ENCODE results near the gene ACOD1. TPM values are rescaled to one million over a fixed set of nuclear protein-coding genes. Genes with fewer than 3 reads are reported as not detected.
"Not testable (repeated sequence)": the region's sequence is repeated elsewhere in the genome, so short reads cannot be mapped to it uniquely, and the experiment has no call there.

ACOD1 gene
- total RNA-seq, 4 donors from 2014 or later = not detected

DNA sequence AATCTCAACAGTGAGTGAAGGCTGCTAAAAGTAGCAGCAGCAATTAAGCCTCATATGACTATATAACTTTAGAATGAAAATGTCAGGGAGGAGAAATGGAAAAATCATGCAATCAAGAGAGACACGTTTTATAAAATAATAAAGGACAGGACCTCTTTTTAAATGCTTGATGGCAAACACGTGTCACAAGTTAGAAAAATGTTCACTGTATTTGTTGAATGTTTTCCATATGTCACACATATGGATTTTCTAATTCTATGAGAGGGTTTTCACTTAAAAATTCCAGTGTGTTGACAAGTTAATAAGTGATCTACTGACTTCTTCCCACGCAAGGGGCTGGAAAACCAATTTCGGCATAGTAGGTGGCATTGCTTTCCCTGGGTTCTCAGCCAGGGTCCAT is 34.4 kb upstream of the ACOD1 start:
- WGBS, 2 donors = 76 to 81% methylated on average over 4 of the region's 4 CpGs
- Histone ChIP-seq H3K4me3 (no peak overlapping the region), H3K36me3 (no peaks in the 10 kb centered on the region), H3K27me3 (no peaks in the 10 kb centered on the region), H3K9me3 (no peaks in the 10 kb centered on the region), H3K4me1 (peaks cover 3 to 17% (median 6%) of the 10 kb centered on the region in 3 donors), H3K27ac (no peak overlapping the region)
- DNase-seq = no peak
- intact Hi-C loops (cut with DNase I) = no loop called here
- TF ChIP-seq, protein P1, sequence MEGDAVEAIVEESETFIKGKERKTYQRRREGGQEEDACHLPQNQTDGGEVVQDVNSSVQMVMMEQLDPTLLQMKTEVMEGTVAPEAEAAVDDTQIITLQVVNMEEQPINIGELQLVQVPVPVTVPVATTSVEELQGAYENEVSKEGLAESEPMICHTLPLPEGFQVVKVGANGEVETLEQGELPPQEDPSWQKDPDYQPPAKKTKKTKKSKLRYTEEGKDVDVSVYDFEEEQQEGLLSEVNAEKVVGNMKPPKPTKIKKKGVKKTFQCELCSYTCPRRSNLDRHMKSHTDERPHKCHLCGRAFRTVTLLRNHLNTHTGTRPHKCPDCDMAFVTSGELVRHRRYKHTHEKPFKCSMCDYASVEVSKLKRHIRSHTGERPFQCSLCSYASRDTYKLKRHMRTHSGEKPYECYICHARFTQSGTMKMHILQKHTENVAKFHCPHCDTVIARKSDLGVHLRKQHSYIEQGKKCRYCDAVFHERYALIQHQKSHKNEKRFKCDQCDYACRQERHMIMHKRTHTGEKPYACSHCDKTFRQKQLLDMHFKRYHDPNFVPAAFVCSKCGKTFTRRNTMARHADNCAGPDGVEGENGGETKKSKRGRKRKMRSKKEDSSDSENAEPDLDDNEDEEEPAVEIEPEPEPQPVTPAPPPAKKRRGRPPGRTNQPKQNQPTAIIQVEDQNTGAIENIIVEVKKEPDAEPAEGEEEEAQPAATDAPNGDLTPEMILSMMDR (IDR thresholded peaks at IDR 0.05) = no peak
- TF ChIP-seq POLR2A (IDR thresholded peaks at IDR 0.05) = no peak

DNA sequence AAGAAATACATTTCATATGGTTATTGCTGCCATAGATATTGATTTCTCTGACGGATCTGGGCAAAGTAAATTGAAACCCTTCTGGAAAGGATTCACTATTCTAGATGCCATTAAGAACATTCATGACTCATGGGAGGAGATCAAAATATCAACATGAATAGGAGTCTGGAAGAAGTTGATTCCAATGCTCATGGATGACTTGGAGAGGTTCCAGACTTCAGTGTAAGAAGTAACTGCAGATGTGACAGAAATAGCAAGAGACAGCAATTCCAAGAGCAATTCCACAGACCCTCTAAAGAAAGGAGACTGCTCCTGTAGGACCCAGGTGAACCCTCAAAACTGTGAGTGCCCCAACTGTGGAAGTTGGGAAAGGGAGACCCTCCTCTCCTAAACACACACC is 31.2 kb upstream of the ACOD1 start:
- H3K27me3 ChIP-seq = peaks cover 0 to 3% (median 0%) of the 10 kb centered on the region in 4 donors
- no peak for TF ChIP-seq POLR2A (IDR thresholded peaks at IDR 0.05)
- TF ChIP-seq, protein P1 (IDR thresholded peaks at IDR 0.05) = no peak
- peaks cover 3 to 17% (median 6%) of the 10 kb centered on the region in 3 donors for H3K4me1 ChIP-seq
- peak overlapping the region in 3 of 4 donors; percentile 53 to 68 (median 64) for H3K27ac ChIP-seq
- no peak for DNase-seq
- H3K9me3 ChIP-seq = no peaks in the 10 kb centered on the region
- no peak overlapping the region for H3K4me3 ChIP-seq
- H3K36me3 ChIP-seq = no peaks in the 10 kb centered on the region
- 38 to 52% methylated on average over 1 of the region's 1 CpG for WGBS, 2 donors
- intact Hi-C loops (cut with DNase I) = no loop called here

DNA sequence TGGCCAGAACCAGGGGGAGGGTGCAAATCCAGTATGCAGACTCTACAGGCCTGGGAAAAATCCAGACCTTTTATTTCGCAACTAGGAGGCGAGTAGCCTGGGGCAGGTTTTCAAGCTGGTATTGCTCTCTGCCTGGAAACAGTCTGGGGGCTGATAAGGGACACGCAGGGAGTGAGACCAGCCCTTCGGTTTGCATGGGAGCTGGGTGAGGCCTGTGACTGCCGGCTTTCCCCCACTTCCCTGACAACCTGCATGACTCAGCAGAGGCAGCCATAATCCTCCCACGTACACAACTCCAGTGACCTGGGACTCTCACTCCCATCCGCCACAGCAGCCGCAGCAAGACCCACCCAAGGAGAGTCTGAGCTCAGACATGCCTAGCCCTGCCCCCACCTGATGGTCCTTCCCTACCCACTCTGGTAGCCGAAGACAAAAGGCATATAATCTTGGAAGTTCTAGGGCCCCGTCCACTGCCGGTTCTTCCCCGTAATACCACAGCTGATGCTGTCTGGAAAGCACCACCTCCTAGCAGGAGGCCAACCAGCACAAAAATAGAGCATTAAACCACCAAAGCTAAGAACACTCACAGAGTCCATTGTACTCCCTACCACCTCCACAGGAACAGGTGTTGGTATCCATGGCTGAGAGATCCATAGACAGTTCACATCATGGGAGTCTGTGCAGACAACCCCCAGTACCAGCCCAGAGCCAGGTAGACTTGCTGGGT is 30.4 kb upstream of the ACOD1 start:
- intact Hi-C loops (cut with DNase I); H3K36me3 ChIP-seq; H3K4me3 ChIP-seq; DNase-seq; H3K9me3 ChIP-seq; H3K27me3 ChIP-seq: not testable (repeated sequence)
- peaks cover 3 to 17% (median 6%) of the 10 kb centered on the region in 3 donors for H3K4me1 ChIP-seq
- 14 to 47% methylated on average over 4 to 8 of the region's 12 CpGs for WGBS, 2 donors
- peak overlapping the region; percentile 60 to 68 (median 63) for H3K27ac ChIP-seq

DNA sequence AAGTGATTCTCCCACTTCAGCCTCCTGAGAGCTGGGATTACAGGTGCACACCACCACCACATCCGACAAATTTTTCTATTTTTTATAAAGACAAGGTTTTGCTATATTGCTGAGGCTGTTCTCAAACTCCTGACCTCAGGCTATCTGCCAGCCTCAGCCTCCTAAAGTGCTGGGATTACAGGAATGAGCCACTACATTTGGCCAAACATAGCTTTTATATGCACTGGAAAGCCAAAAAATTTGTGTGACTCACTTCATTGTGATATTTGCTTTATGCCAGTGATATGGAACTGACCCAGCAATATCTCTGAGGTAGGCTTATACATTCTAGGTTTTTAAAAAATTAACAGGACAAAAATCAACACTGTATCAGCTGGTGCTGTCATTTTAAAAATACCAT is 26.8 kb upstream of the ACOD1 start:
- DNase-seq = no peak
- 56 to 74% methylated on average over 1 of the region's 1 CpG for WGBS, 2 donors

DNA sequence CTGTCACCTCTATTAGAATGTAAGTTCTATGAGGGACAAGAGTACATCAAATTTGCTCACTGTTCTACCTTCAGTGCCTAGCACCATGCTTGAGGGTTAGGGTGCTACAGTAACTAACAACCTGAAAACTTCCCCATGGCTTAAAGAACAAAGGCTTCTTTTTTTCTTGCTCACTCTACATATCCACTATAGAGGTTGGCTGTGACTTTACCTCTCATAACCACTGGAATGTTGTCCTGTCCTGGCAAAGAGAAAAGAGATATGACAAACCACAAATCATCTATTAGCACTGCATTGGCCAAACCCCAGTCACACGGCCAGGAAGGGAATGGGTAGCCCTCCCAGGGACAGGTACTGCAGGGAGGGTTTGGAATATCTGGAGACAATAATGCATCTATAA is 23.2 kb upstream of the ACOD1 start:
- no peak for DNase-seq
- Histone ChIP-seq H3K27me3 (no peaks in the 10 kb centered on the region), H3K27ac (no peak overlapping the region), H3K4me1 (peaks cover 0 to 4% (median 0%) of the 10 kb centered on the region in 3 donors), H3K9me3 (no peaks in the 10 kb centered on the region), H3K4me3 (no peak overlapping the region), H3K36me3 (no peaks in the 10 kb centered on the region)
- intact Hi-C loops (cut with DNase I) = no loop called here
- WGBS, 2 donors = 46 to 50% methylated on average over 1 of the region's 1 CpG
- no peak for TF ChIP-seq POLR2A (IDR thresholded peaks at IDR 0.05)
- TF ChIP-seq, protein P1 (IDR thresholded peaks at IDR 0.05) = no peak

More for the DNA sequence above, 26.8 kb upstream of the ACOD1 start:
- peaks cover 0 to 3% (median 0%) of the 10 kb centered on the region in 4 donors for H3K27me3 ChIP-seq
- TF ChIP-seq POLR2A (IDR thresholded peaks at IDR 0.05) = no peak
- TF ChIP-seq, protein P1 (IDR thresholded peaks at IDR 0.05) = no peak
- H3K4me3 ChIP-seq = no peak overlapping the region
- H3K36me3 ChIP-seq = no peaks in the 10 kb centered on the region
- H3K9me3 ChIP-seq = no peaks in the 10 kb centered on the region
- intact Hi-C loops (cut with DNase I) = no loop called here
- peaks cover 3 to 21% (median 6%) of the 10 kb centered on the region in 3 donors for H3K4me1 ChIP-seq
- no peak overlapping the region for H3K27ac ChIP-seq
